GM12878 (cell line): ENCODE measurements around the gene ZKSCAN1. TPM values are rescaled to one million over a fixed set of nuclear protein-coding genes. Genes with fewer than 3 reads are reported as not detected.

ENCODE experiments used
- CHD4 ChIP-seq: fragments of 200-600 bp; sonication (generic); IDR thresholded peaks from 2 replicates; pipeline ENCODE4 v1.6.1; 2016; ENCODE audit warnings: mild to moderate bottlenecking
- MLLT1 ChIP-seq: fragments of 450-650 bp; IDR thresholded peaks from 2 replicates; pipeline ENCODE4 v1.6.1; 2016; ENCODE audit warnings: mild to moderate bottlenecking
- PAX5 ChIP-seq: IDR thresholded peaks from 2 replicates; pipeline ENCODE4 v1.6.1; 2011; ENCODE audit warnings: low read depth, low read length, borderline replicate concordance
- RBBP5 ChIP-seq: fragments of 200-600 bp; sonication (generic); conservative IDR thresholded peaks from 2 replicates; pipeline ENCODE4 v1.6.1; 2016
- SMC3 ChIP-seq: IDR thresholded peaks from 2 replicates; pipeline ENCODE4 v1.6.1; 2011; ENCODE audit warnings: low read length, improper control_type of control experiment, borderline replicate concordance
- ZNF274 ChIP-seq: IDR thresholded peaks from one replicate; pipeline ENCODE4 v1.8.0; 2011; ENCODE audit not compliant: insufficient read length, insufficient read depth
- ZNF592 ChIP-seq: fragments of 450-650 bp; IDR thresholded peaks from 2 replicates; pipeline ENCODE4 v1.6.1; 2017; ENCODE audit warnings: mild to moderate bottlenecking, moderate library complexity
- ZNF687 ChIP-seq: fragments of 450-650 bp; IDR thresholded peaks from 2 replicates; pipeline ENCODE4 v1.6.1; 2017; ENCODE audit warnings: mild to moderate bottlenecking, moderate library complexity
- polyA plus RNA-seq, 11 experiments: library from polyadenylated mRNA; depleted of rRNA in 4 of 11; unstranded in 6 of 11; stranded (reverse) in 5 of 11; fragments of >200 nt; fragmentation: Nextera tagmentation in 4 of 11; fragmentation: Illumina TruSeq in 1 of 11; extraction: Ambion mirVana in 4 of 11; extraction: Trizol in 1 of 11; gene quantifications; 1 replicate in 1 of 11; 2 replicates in 10 of 11; pipeline versions ENCODE4 v1.2.1 to v1.2.3, GENCODE V29; 2011 to 2016; ENCODE audit warnings: inconsistent platforms in 2 of 11, missing spikeins in 2 of 11, low read depth in 1 of 11
- total RNA-seq, 4 experiments: library from RNA; depleted of rRNA in 3 of 4; stranded (reverse); fragments of >200 nt in 3 of 4; fragmentation: Illumina TruSeq in 1 of 4; extraction: Trizol in 1 of 4; gene quantifications; 2 replicates each; pipeline versions ENCODE4 v1.2.1 to v1.2.3, GENCODE V29; 2013 to 2021
- TF ChIP-seq, protein P1 (sequence below): fragments of 450-650 bp; formaldehyde crosslinking; IDR thresholded peaks from 2 replicates; pipeline ENCODE4 v1.4.0; 2020; ENCODE audit warnings: mild to moderate bottlenecking, moderate library complexity
- TF ChIP-seq, protein P2 (sequence below): fragments of 450-650 bp; formaldehyde crosslinking; IDR thresholded peaks from 2 replicates; pipeline ENCODE4 v1.4.0; 2022; ENCODE audit warnings: mild to moderate bottlenecking, moderate library complexity

Gene ZKSCAN1
- total and polyA plus RNA-seq, 10 of the 15 experiments (the other 5 are each of a cell fraction or from before 2014, with no cell fraction given): 3.2 to 34.4 (median 18.1) TPM

DNA sequence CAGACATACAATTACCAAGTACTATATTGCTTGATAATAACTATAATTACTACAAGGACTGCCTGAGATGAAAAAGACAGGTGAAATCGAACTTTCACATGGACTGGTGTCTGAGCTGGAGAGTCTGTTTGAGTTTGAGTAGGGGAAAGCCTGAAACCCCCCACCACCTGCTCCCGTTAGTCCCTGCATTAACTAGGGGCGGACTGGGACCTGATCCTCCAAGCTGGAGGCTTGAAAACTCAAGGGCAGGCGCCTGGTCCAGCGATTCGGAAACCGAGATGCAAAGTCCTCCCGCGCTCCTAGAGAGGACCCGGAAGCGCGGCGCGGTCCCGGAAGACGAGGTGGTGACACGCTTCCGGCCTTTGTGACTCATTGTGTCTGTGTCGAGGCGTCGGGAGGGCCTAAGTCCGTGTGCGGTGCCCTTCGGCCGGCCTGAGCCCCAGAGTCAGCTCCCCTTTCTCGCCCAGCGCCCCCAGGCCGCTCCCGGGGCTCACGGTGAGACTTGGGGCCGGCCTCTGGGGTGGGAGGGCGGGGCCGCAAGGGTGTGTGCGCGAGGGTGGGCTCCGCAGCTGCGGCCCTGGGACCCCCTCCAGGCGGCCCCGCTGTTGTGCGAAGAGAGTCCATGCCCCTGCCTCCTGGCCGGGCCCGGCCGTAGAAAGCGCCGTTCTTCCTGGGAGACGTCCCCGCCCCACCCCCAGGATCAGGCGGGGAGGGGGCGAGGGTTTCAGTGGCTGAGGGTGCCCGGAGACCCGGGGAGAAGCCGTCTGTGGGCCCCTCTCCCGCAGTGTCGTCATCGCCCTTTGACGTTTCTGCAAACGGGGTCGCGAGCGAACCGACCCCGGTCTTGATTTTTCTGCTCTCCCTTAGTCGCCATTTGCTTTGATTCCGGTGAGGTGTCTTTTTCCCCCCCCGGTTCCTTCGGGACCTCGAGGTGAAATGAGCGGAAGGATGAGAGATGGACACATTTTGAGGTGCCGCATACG lies at the start of gene ZKSCAN1 (continued):
- TF ChIP-seq MLLT1 (no peak), RBBP5 (no peak), CHD4 (no peak), SMC3 (no peak), ZNF274 (no peak), ZNF687 (peak; percentile 27; the same call in 1 of the 2 replicates), ZNF592 (no peak), PAX5 (peak; percentile 44; the same call in 1 of the 2 replicates)
- TF ChIP-seq, protein P1, sequence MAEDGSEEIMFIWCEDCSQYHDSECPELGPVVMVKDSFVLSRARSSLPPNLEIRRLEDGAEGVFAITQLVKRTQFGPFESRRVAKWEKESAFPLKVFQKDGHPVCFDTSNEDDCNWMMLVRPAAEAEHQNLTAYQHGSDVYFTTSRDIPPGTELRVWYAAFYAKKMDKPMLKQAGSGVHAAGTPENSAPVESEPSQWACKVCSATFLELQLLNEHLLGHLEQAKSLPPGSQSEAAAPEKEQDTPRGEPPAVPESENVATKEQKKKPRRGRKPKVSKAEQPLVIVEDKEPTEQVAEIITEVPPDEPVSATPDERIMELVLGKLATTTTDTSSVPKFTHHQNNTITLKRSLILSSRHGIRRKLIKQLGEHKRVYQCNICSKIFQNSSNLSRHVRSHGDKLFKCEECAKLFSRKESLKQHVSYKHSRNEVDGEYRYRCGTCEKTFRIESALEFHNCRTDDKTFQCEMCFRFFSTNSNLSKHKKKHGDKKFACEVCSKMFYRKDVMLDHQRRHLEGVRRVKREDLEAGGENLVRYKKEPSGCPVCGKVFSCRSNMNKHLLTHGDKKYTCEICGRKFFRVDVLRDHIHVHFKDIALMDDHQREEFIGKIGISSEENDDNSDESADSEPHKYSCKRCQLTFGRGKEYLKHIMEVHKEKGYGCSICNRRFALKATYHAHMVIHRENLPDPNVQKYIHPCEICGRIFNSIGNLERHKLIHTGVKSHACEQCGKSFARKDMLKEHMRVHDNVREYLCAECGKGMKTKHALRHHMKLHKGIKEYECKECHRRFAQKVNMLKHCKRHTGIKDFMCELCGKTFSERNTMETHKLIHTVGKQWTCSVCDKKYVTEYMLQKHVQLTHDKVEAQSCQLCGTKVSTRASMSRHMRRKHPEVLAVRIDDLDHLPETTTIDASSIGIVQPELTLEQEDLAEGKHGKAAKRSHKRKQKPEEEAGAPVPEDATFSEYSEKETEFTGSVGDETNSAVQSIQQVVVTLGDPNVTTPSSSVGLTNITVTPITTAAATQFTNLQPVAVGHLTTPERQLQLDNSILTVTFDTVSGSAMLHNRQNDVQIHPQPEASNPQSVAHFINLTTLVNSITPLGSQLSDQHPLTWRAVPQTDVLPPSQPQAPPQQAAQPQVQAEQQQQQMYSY (CRISPR knock-in tag): no peak
- TF ChIP-seq, protein P2, sequence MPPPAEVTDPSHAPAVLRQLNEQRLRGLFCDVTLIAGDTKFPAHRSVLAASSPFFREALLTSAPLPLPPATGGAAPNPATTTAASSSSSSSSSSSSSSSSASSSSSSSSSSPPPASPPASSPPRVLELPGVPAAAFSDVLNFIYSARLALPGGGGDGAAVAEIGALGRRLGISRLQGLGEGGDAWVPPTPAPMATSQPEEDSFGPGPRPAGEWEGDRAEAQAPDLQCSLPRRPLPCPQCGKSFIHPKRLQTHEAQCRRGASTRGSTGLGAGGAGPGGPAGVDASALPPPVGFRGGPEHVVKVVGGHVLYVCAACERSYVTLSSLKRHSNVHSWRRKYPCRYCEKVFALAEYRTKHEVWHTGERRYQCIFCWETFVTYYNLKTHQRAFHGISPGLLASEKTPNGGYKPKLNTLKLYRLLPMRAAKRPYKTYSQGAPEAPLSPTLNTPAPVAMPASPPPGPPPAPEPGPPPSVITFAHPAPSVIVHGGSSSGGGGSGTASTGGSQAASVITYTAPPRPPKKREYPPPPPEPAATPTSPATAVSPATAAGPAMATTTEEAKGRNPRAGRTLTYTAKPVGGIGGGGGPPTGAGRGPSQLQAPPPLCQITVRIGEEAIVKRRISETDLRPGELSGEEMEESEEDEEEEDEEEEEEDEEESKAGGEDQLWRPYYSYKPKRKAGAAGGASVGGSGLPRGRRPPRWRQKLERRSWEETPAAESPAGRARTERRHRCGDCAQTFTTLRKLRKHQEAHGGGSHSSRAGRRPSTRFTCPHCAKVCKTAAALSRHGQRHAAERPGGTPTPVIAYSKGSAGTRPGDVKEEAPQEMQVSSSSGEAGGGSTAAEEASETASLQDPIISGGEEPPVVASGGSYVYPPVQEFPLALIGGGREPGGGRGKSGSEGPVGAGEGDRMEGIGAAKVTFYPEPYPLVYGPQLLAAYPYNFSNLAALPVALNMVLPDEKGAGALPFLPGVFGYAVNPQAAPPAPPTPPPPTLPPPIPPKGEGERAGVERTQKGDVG (CRISPR knock-in tag): no peak
